ENCODE results near the gene AWAT1. TPM values are rescaled to one million over a fixed set of nuclear protein-coding genes. Genes with fewer than 3 reads are reported as not detected.
"Not testable (repeated sequence)": the region's sequence is repeated elsewhere in the genome, so short reads cannot be mapped to it uniquely, and the experiment has no call there.

The AWAT1 gene
- polyA plus RNA-seq, 1 donor: not detected

DNA sequence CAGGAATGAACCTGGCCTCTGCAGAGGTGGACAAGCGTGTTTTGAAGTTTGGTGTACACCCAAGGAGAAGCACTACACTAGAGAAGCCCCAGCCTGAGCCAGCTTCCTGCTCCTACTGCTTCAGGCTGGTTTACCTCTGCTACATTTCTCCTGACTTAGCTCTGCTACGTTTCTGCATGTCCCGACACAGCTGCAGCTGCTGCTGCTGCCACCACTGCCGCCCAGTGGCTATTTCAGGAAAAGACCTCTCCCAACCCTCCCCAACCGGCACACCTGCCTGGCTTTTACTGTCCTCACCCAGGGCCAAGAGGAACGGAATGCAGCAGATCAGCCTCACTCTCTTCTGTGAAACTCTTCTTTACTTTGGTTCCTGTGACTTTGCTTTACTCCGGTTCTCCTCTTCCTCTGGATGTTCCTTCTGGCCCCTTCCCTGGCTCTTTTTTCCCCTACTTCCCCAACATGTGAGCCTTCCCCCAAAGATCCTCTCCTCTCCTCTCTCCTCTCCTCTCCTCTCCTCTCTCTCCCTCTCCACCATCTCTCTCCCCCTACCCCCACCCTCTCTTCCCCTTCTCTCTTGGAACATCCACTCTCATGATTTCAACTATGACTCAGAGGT lies 28.6 kb downstream of the AWAT1 start:
- DNase-seq (ENCODE audit: low read depth): no peak

DNA sequence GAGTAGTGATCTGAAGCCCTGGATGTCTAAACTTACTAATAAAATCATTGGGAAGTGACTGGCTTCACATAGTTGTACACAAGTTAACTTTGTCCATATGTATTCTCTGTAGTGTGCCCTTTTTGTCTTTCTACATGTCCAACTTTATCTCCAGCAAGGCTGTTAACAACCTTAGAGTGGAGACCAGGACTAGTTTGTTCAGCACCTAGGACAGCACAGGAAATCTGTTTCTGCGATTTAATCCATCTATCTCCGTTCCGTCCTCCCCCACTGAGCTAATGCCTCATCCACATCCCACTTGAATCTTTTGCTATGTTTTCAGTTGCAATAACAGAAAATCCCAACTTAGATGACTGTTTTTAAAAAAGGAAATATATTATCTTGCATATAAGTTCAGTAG lies 30.3 kb downstream of the AWAT1 start:
- DNase-seq (ENCODE audit: low read depth): no peak

GRCh38 chrX:70268034-70268433 lies 33.6 kb downstream of the AWAT1 start, which contains the start of gene ARR3:
ARR3 (plus strand) TSS chrX:70268334; CDS start chrX:70269386, 1,052 bp downstream.
- DNase-seq (ENCODE audit: low read depth): no peak

- DNase-seq (ENCODE audit: low read depth): not testable (repeated sequence)
Observed at GRCh38 chrX:70274029-70274428, 39.6 kb downstream of the AWAT1 start.

GRCh38 chrX:70279081-70279480 lies 44.6 kb downstream of the AWAT1 start:
- no peak for DNase-seq (ENCODE audit: low read depth)

DNA sequence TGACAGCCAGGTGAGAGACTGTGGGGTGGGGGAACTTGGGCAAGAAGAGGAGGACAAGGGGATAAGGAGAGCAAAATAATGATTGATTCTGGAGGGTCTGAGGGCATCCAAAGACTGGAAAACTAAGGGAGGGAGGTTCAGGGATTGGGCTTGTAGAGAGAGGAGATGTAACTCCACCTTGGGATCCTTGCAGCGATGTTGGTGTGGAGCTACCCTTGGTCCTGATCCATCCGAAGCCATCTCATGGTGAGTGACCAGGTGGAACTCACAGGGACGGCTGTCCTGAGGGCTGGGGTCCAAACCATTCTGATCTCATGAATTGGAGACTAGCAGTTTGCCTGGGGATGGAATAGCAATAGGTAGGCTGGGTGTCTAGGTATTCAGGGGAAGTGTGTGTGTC lies 46.1 kb downstream of the AWAT1 start:
- DNase-seq (ENCODE audit: low read depth): no peak

- no peak for DNase-seq (ENCODE audit: low read depth)
Observed at GRCh38 chrX:70281951-70282350, 47.5 kb downstream of the AWAT1 start, which contains the start of gene RAB41. RAB41 (plus strand) TSS chrX:70282172; CDS start chrX:70282218, 46 bp downstream.

- no peak for DNase-seq (ENCODE audit: low read depth)
Observed at GRCh38 chrX:70289168-70289792, 54.8 kb downstream of the AWAT1 start.

Other genes with a start within 250 kb of the AWAT1 start
- not detected for gene AWAT2, start 184.7 kb upstream of the AWAT1 start, polyA plus RNA-seq (ENCODE audit: insufficient read length)
- gene OTUD6A, start 172.2 kb upstream of the AWAT1 start, polyA plus RNA-seq (ENCODE audit: insufficient read length): not detected
- 132 TPM for gene IGBP1, start 101.2 kb upstream of the AWAT1 start, polyA plus RNA-seq (ENCODE audit: insufficient read length)
- not detected for gene DGAT2L6, start 57.2 kb upstream of the AWAT1 start, polyA plus RNA-seq (ENCODE audit: insufficient read length)
- 0.25 TPM for gene P2RY4, start 25.5 kb downstream of the AWAT1 start, polyA plus RNA-seq (ENCODE audit: insufficient read length)
- 0.43 TPM for gene ARR3, start 33.7 kb downstream of the AWAT1 start, polyA plus RNA-seq (ENCODE audit: insufficient read length)
- gene RAB41, start 47.5 kb downstream of the AWAT1 start, polyA plus RNA-seq (ENCODE audit: insufficient read length): 0.68 TPM
- 36.0 TPM for gene PDZD11, start 55.3 kb downstream of the AWAT1 start, polyA plus RNA-seq (ENCODE audit: insufficient read length)
- 5.5 TPM for gene KIF4A, start 55.4 kb downstream of the AWAT1 start, polyA plus RNA-seq (ENCODE audit: insufficient read length)
- gene GDPD2, start 188.7 kb downstream of the AWAT1 start, polyA plus RNA-seq (ENCODE audit: insufficient read length): 0.56 TPM
- gene DLG3, start 210.2 kb downstream of the AWAT1 start, polyA plus RNA-seq (ENCODE audit: insufficient read length): 4.9 TPM